Esophagus muscularis mucosa (tissue), 4 donors: ENCODE measurements around the gene HMOX1. TPM values are rescaled to one million over a fixed set of nuclear protein-coding genes. Genes with fewer than 3 reads are reported as not detected.

ENCODE experiments used
- DNase-seq: peaks from one replicate; pipeline ENCODE4 v3.0.0-alpha.2; 2017; ENCODE audit errors: extremely low spot score
- H3K27ac ChIP-seq, 4 donors: fragments of 200-600 bp; sonication (generic); replicated peaks in 1 of 4; 1 replicate in 3 of 4; 2 replicates in 1 of 4; pipeline ENCODE4 v1.5.1; 2016 to 2019; ENCODE audit warnings: mild to moderate bottlenecking in 1 of 4
- H3K27me3 ChIP-seq, 4 donors: fragments of 200-600 bp; sonication (generic); one replicate each; pipeline versions ENCODE4 v1.5.1 to v1.6.0; 2016 to 2019
- H3K36me3 ChIP-seq, 4 donors: fragments of 200-600 bp; sonication (generic); one replicate each; pipeline ENCODE4 v1.5.1; 2016 to 2019
- H3K4me1 ChIP-seq, 4 donors: fragments of 200-600 bp; sonication (generic); one replicate each; pipeline ENCODE4 v1.5.1; 2016 to 2019
- H3K4me3 ChIP-seq, 4 donors: fragments of 200-600 bp; sonication (generic); 1 replicate in 2 of 4; 2 replicates in 2 of 4; pipeline ENCODE4 v1.5.1; 2016 to 2019; ENCODE audit warnings: mild to moderate bottlenecking in 4 of 4, moderate library complexity in 1 of 4
- H3K9me3 ChIP-seq, 4 donors: fragments of 200-600 bp; sonication (generic); 1 replicate in 3 of 4; 2 replicates in 1 of 4; pipeline ENCODE4 v1.5.1; 2016 to 2019
- CTCF ChIP-seq, 3 experiments: fragments of 200-600 bp in 2 of 3; fragments of 450-650 bp in 1 of 3; sonication (generic) in 2 of 3; IDR thresholded peaks; one replicate each; pipeline ENCODE4 v1.5.1; 2017 to 2019; ENCODE audit warnings: antibody characterized with exemption in 3 of 3, mild to moderate bottlenecking in 2 of 3, moderate library complexity in 1 of 3
- EP300 ChIP-seq: sonication (generic); formaldehyde crosslinking; IDR thresholded peaks from one replicate; pipeline ENCODE4 v1.6.1; 2017; ENCODE audit warnings: antibody characterized with exemption
- POLR2A ChIP-seq: fragments of 450-650 bp; IDR thresholded peaks from one replicate; pipeline ENCODE4 v1.6.1; 2017; ENCODE audit warnings: antibody characterized with exemption, moderate library complexity, mild to moderate bottlenecking, low read depth
- POLR2AphosphoS5 ChIP-seq, 2 donors: sonication (generic); formaldehyde crosslinking; IDR thresholded peaks; one replicate each; pipeline ENCODE4 v1.6.1; 2017; ENCODE audit warnings: antibody characterized with exemption in 2 of 2
- WGBS: methylation state at CpG from one replicate; pipeline ENCODE4 v1.1.5; 2018; 5-methylcytosine and 5-hydroxymethylcytosine counted together
- intact Hi-C: fragments of 100-400 bp; cut with DNase I; formaldehyde crosslinking; loops from one replicate; pipeline ENCODE4 v1.15.1; 2023
- total RNA-seq, 4 donors: library from RNA; depleted of rRNA; stranded (reverse); fragments of >200 nt; gene quantifications; one replicate each; pipeline versions ENCODE4 v1.1.0 to v1.2.1, GENCODE V29; 2016

The HMOX1 gene
- total RNA-seq, 4 donors from 2014 or later: 8.7 to 603 (median 13.0) TPM

GRCh38 chr22:35426801-35427140 lies 45.9 kb downstream of the HMOX1 start:
- no peaks in the 10 kb centered on the region for H3K9me3 ChIP-seq
- H3K27ac ChIP-seq: no peak overlapping the region
- no peaks in the 10 kb centered on the region for H3K27me3 ChIP-seq
- 89% methylated on average over 5 of the region's 5 CpGs for WGBS
- DNase-seq: no peak
- H3K36me3 ChIP-seq: peaks cover 10 to 43% (median 29%) of the 10 kb centered on the region in 4 donors
- H3K4me3 ChIP-seq: no peak overlapping the region
- H3K4me1 ChIP-seq: peaks cover 8 to 14% (median 10%) of the 10 kb centered on the region in 4 donors
- intact Hi-C loops: loop anchor here (10.0 kb wide), 1 partner anchor 698 kb away; no protein-coding TSS in a partner anchor
- TF ChIP-seq EP300 (no peak), POLR2AphosphoS5 (IDR thresholded peaks at IDR 0.05) (no peak)

GRCh38 chr22:35430897-35431322 lies 50.0 kb downstream of the HMOX1 start:
- Histone ChIP-seq H3K9me3 (peaks cover 0 to 13% (median 8%) of the 10 kb centered on the region in 4 donors), H3K4me1 (peaks cover 8 to 18% (median 15%) of the 10 kb centered on the region in 4 donors), H3K36me3 (peaks cover 0 to 8% (median 0%) of the 10 kb centered on the region in 4 donors), H3K27ac (peak overlapping the region; percentile 64 to 72 (median 69)), H3K4me3 (no peak overlapping the region), H3K27me3 (no peaks in the 10 kb centered on the region)
- intact Hi-C loops: loop anchor here (1.0 to 2.0 kb wide), 2 partner anchors 80 to 151 kb away; no protein-coding TSS in a partner anchor
- peak; percentile 96 for DNase-seq
- 2% methylated on average over 6 of the region's 14 CpGs for WGBS
- TF ChIP-seq POLR2A (no peak), CTCF (IDR thresholded peaks at IDR 0.05) (peak; percentile 98 to 99 (median 99)), EP300 (no peak), POLR2AphosphoS5 (IDR thresholded peaks at IDR 0.05) (peak; percentile 57 to 76)

GRCh38 chr22:35431483-35432227 lies 50.8 kb downstream of the HMOX1 start:
- peaks cover 8 to 18% (median 15%) of the 10 kb centered on the region in 4 donors for H3K4me1 ChIP-seq
- TF ChIP-seq POLR2A: no peak
- peak in 2 of 3 experiments; percentile 10 to 31 for TF ChIP-seq CTCF (IDR thresholded peaks at IDR 0.05)
- intact Hi-C loops: loop anchor here (1.0 to 2.0 kb wide), 2 partner anchors 81 to 151 kb away; no protein-coding TSS in a partner anchor
- H3K27me3 ChIP-seq: no peaks in the 10 kb centered on the region
- 79% methylated on average over 12 of the region's 12 CpGs for WGBS
- DNase-seq: no peak
- H3K4me3 ChIP-seq: no peak overlapping the region
- H3K36me3 ChIP-seq: peaks cover 0 to 4% (median 0%) of the 10 kb centered on the region in 4 donors
- peak overlapping the region; percentile 64 to 72 (median 69) for H3K27ac ChIP-seq
- peaks cover 0 to 13% (median 8%) of the 10 kb centered on the region in 4 donors for H3K9me3 ChIP-seq

- Histone ChIP-seq H3K4me1 (peaks cover 8 to 18% (median 15%) of the 10 kb centered on the region in 4 donors), H3K9me3 (peaks cover 0 to 13% (median 8%) of the 10 kb centered on the region in 4 donors), H3K27me3 (no peaks in the 10 kb centered on the region), H3K27ac (peak overlapping the region in 1 of 4 donors; percentile 67), H3K36me3 (no peaks in the 10 kb centered on the region), H3K4me3 (no peak overlapping the region)
- 99% methylated on average over 6 of the region's 13 CpGs for WGBS
- TF ChIP-seq EP300 (no peak), POLR2AphosphoS5 (IDR thresholded peaks at IDR 0.05) (no peak), CTCF (IDR thresholded peaks at IDR 0.05) (no peak), POLR2A (no peak)
- no peak for DNase-seq
- intact Hi-C loops: no loop called here
Measured at GRCh38 chr22:35432228-35432905, 51.5 kb downstream of the HMOX1 start.
